Muscle of back (tissue), 11 donors: ENCODE data around the gene PSMA5. TPM values are rescaled to one million over a fixed set of nuclear protein-coding genes. Genes with fewer than 3 reads are reported as not detected.
A peak's percentile ranks its signal among the peaks of the same experiment; 100 is the strongest.
"Not testable (repeated sequence)": the region's sequence is repeated elsewhere in the genome, so short reads cannot be mapped to it uniquely, and the experiment has no call there.

Experiments used
- DNase-seq, 3 donors: peaks; one replicate each; pipeline versions ENCODE4 v3.0.0 to v3.0.0-alpha.2; 2013
- polyA plus RNA-seq, 10 donors: library from polyadenylated mRNA; unstranded; fragments of 120-200 nt; gene quantifications; one replicate each; pipeline ENCODE4 v1.2.1, GENCODE V29; 2013; ENCODE audit not compliant: insufficient read length in 10 of 10

PSMA5 gene
- polyA plus RNA-seq, 10 donors = 61.8 to 90.0 (median 69.1) TPM

GRCh38 chr1:109438798-109439297 is 12.6 kb upstream of the PSMA5 start:
- DNase-seq = peak in 2 of 3 donors; percentile 11 to 72

GRCh38 chr1:109434484-109434883 is 8.2 kb upstream of the PSMA5 start:
- DNase-seq = no peak

GRCh38 chr1:109433322-109433721 is 7.1 kb upstream of the PSMA5 start:
- DNase-seq = no peak

- peak in 1 of 3 donors; percentile 21 for DNase-seq
Observed at GRCh38 chr1:109432336-109432735, 6.1 kb upstream of the PSMA5 start.

GRCh38 chr1:109427171-109427467 is 871 bp upstream of the PSMA5 start:
- DNase-seq = no peak

- DNase-seq = peak in 2 of 3 donors; percentile 14 to 20
Observed at GRCh38 chr1:109425391-109426280, 612 bp downstream of the PSMA5 start.

GRCh38 chr1:109423498-109423897 is 2.8 kb downstream of the PSMA5 start:
- DNase-seq = no peak

GRCh38 chr1:109412551-109412950 is 13.7 kb downstream of the PSMA5 start:
- no peak for DNase-seq

- no peak for DNase-seq
Observed at GRCh38 chr1:109404838-109405237, 21.4 kb downstream of the PSMA5 start.

- DNase-seq = no peak
Observed at GRCh38 chr1:109402025-109402424, 24.2 kb downstream of the PSMA5 start.

GRCh38 chr1:109400035-109400655 is 26.1 kb downstream of the PSMA5 start:
- DNase-seq = no peak

- peak; percentile 64 to 78 (median 76) for DNase-seq
Observed at GRCh38 chr1:109399326-109399957, 26.8 kb downstream of the PSMA5 start.

- no peak for DNase-seq
Observed at GRCh38 chr1:109398343-109399225, 27.7 kb downstream of the PSMA5 start.

- peak; percentile 85 to 94 (median 86) for DNase-seq
Observed at GRCh38 chr1:109397581-109398342, 28.5 kb downstream of the PSMA5 start, which contains the start of gene SORT1. SORT1 (minus strand) TSS chr1:109397918; CDS start chr1:109397892, 26 bp downstream.

GRCh38 chr1:109396871-109397580 is 29.2 kb downstream of the PSMA5 start:
- DNase-seq = peak in 1 of 3 donors; percentile 28

- no peak for DNase-seq
Observed at GRCh38 chr1:109396513-109396839, 29.8 kb downstream of the PSMA5 start.

GRCh38 chr1:109395602-109396512 is 30.4 kb downstream of the PSMA5 start:
- DNase-seq = peak in 1 of 3 donors; percentile 32

GRCh38 chr1:109395282-109395599 is 31.0 kb downstream of the PSMA5 start:
- DNase-seq = not testable (repeated sequence)
